K562 (cell line): ENCODE data around the gene SLC32A1. TPM values are rescaled to one million over a fixed set of nuclear protein-coding genes. Genes with fewer than 3 reads are reported as not detected.
A peak's percentile ranks its signal among the peaks of the same experiment; 100 is the strongest.

Experiments used
- BRF1 ChIP-seq: IDR thresholded peaks from 3 replicates; pipeline ENCODE4 v1.6.1; 2011; ENCODE audit warnings: borderline replicate concordance, mild to moderate bottlenecking; ENCODE audit not compliant: insufficient read length; ENCODE audit errors: extremely low read depth
- CSDE1 ChIP-seq, 2 experiments: fragments of 450-650 bp; IDR thresholded peaks; 2 replicates each; pipeline ENCODE4 v1.6.1; 2016; ENCODE audit warnings: mild to moderate bottlenecking in 1 of 2
- CTBP1 ChIP-seq: fragments of 450-650 bp; IDR thresholded peaks from 2 replicates; pipeline ENCODE4 v1.6.1; 2016; ENCODE audit warnings: borderline replicate concordance
- ELF4 ChIP-seq: fragments of 450-650 bp; formaldehyde crosslinking; IDR thresholded peaks from 2 replicates; pipeline ENCODE4 v1.4.0; 2022; ENCODE audit warnings: missing genetic modification characterization
- ERF ChIP-seq: fragments of 450-650 bp; formaldehyde crosslinking; IDR thresholded peaks from 2 replicates; pipeline ENCODE4 v1.4.0; 2020; ENCODE audit warnings: mild to moderate bottlenecking, mixed read lengths
- ETV6 ChIP-seq, 3 experiments: fragments of 150-350 bp in 1 of 3; sonication (generic) in 1 of 3; formaldehyde crosslinking in 1 of 3; IDR thresholded peaks; 2 replicates each; pipeline versions ENCODE4 v1.6.1 to v1.8.0; 2014 to 2022; ENCODE audit warnings: borderline replicate concordance in 2 of 3, low read depth in 2 of 3, antibody characterized with exemption in 1 of 3, low read length in 1 of 3, mild to moderate bottlenecking in 1 of 3, missing genetic modification reagents in 1 of 3
- FOXA1 ChIP-seq: fragments of 450-650 bp; IDR thresholded peaks from 2 replicates; pipeline ENCODE4 v1.6.1; 2016; ENCODE audit warnings: mild to moderate bottlenecking, borderline replicate concordance
- HCFC1 ChIP-seq: IDR thresholded peaks from 2 replicates; pipeline ENCODE4 v1.6.1; 2012; ENCODE audit warnings: low read depth, low read length, improper control_type of control experiment
- KLF1 ChIP-seq: fragments of 450-650 bp; IDR thresholded peaks from 2 replicates; pipeline ENCODE4 v1.6.1; 2016; ENCODE audit warnings: missing genetic modification characterization, missing compliant biosample characterization
- MCM3 ChIP-seq: fragments of 450-650 bp; IDR thresholded peaks from 2 replicates; pipeline ENCODE4 v1.6.1; 2016
- NEUROD1 ChIP-seq: fragments of 150-350 bp; IDR thresholded peaks from 2 replicates; pipeline ENCODE4 v1.6.1; 2014; ENCODE audit warnings: borderline replicate concordance, low read length, low read depth; ENCODE audit not compliant: partially characterized antibody
- POLR2G ChIP-seq: fragments of 200-400 bp; formaldehyde crosslinking; IDR thresholded peaks from 2 replicates; pipeline ENCODE4 v1.6.1; 2017; ENCODE audit warnings: low read depth, mild to moderate bottlenecking, antibody characterized with exemption, low read length, moderate library complexity
- PRPF4 ChIP-seq: fragments of 200-400 bp; formaldehyde crosslinking; IDR thresholded peaks from one replicate; pipeline ENCODE4 v1.6.1; 2017; ENCODE audit warnings: low read length, low read depth, mild to moderate bottlenecking; ENCODE audit not compliant: insufficient read depth, poor library complexity, severe bottlenecking
- SETDB1 ChIP-seq: IDR thresholded peaks from one replicate; pipeline ENCODE4 v1.6.1; 2012; ENCODE audit warnings: low read length, control low read depth, inconsistent platforms
- SMARCA4 ChIP-seq: fragments of 450-650 bp; IDR thresholded peaks from 2 replicates; pipeline ENCODE4 v1.6.1; 2016
- TCF3 ChIP-seq: sonication (generic); formaldehyde crosslinking; IDR thresholded peaks from 2 replicates; pipeline ENCODE4 v1.4.0; 2020; ENCODE audit warnings: mild to moderate bottlenecking, missing genetic modification reagents
- TRIM28 ChIP-seq: fragments of 450-650 bp; IDR thresholded peaks from 2 replicates; pipeline ENCODE4 v1.6.1; 2017
- ZBTB1 ChIP-seq: sonication (generic); formaldehyde crosslinking; IDR thresholded peaks from 2 replicates; pipeline ENCODE4 v1.8.1; 2023; ENCODE audit warnings: missing genetic modification reagents, low read depth, mild to moderate bottlenecking, borderline replicate concordance
- ZNF184 ChIP-seq: sonication (generic); formaldehyde crosslinking; IDR thresholded peaks from 2 replicates; pipeline ENCODE4 v1.5.0; 2020; ENCODE audit warnings: missing genetic modification reagents
- ZNF57 ChIP-seq: fragments of 450-650 bp; formaldehyde crosslinking; IDR thresholded peaks from 2 replicates; pipeline ENCODE4 v1.4.0; 2020; ENCODE audit warnings: mild to moderate bottlenecking, moderate library complexity
- polyA plus RNA-seq, 8 experiments: library from polyadenylated mRNA; depleted of rRNA in 4 of 8; stranded (reverse) in 5 of 8; unstranded in 3 of 8; fragments of >200 nt; fragmentation: Nextera tagmentation in 2 of 8; fragmentation: Illumina TruSeq in 1 of 8; extraction: Ambion mirVana in 2 of 8; extraction: Trizol in 1 of 8; gene quantifications; 2 replicates each; pipeline versions ENCODE4 v1.2.1 to v1.2.3, GENCODE V29; 2011 to 2014; ENCODE audit warnings: inconsistent platforms in 1 of 8, missing spikeins in 1 of 8
- total RNA-seq, 7 experiments: library from RNA; depleted of rRNA in 6 of 7; stranded (reverse); fragments of >200 nt in 6 of 7; fragmentation: Illumina TruSeq in 2 of 7; extraction: Trizol in 2 of 7; gene quantifications; 2 replicates each; pipeline versions ENCODE4 v1.2.1 to v1.2.3, GENCODE V29; 2011 to 2021; ENCODE audit warnings: low replicate concordance in 1 of 7
- TF ChIP-seq, protein P1 (sequence below): fragments of 450-650 bp; formaldehyde crosslinking; IDR thresholded peaks from 2 replicates; pipeline ENCODE4 v1.4.0; 2020; ENCODE audit warnings: mild to moderate bottlenecking, moderate library complexity
- TF ChIP-seq, protein P2 (sequence below), 3 experiments: fragments of 200-800 bp in 1 of 3; fragments of 250-450 bp in 1 of 3; fragments of 450-650 bp in 1 of 3; sonication (Bioruptor Pico) in 1 of 3; sonication (Bioruptor generic) in 1 of 3; formaldehyde crosslinking in 1 of 3; IDR thresholded peaks; 2 replicates each; pipeline versions ENCODE4 v1.6.1 to v1.8.0; 2016 to 2022; ENCODE audit warnings: mild to moderate bottlenecking in 2 of 3, missing genetic modification characterization in 2 of 3, missing compliant biosample characterization in 1 of 3, moderate library complexity in 1 of 3

SLC32A1 gene
- total and polyA plus RNA-seq, 9 of the 15 experiments (the other 6 are each of a cell fraction or from before 2014, with no cell fraction given), result not detected

DNA sequence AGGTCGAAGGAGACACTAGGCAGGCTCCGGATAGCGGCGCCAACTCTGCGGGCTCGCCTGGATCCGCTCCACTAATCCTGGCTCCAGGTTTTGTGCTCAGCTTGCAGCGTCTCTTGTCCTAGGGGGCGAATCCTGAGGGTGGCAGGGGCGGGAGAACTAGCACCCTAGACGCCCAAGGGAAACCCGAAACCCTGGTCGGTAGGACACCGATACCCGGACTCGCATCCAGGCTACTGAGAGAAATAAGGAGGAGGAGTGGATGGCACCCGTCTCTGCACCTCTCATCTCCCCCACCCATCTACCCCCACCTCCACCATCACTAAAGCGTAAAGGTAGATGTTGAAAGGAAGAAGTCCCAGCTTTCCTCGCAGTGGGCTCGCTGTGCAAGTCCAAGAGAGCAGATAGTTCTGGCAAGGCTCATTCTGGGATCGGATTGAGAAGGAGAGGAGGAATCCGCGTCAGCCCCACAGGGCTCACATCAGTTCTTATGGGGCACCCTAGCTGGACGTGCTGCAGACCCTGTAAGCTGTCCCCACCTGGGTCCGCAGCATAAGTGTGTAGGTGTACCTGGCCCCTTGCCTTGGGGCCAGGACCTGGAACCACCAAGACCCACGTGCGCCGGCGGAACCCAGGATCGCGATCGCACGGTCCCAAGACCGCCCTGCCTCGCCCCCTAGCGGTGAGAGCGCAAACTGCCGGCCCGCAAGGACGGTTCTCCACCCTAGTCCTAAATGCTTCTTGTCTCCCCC is 6.9 kb downstream of the SLC32A1 start (continued):
- TF ChIP-seq MCM3, result no peak
- no peak for TF ChIP-seq ZBTB1 (CRISPR knock-in tag)
- peak; percentile 18; the same call in 1 of the 2 replicates for TF ChIP-seq HCFC1
- TF ChIP-seq SETDB1, result no peak
- TF ChIP-seq ELF4, result no peak
- TF ChIP-seq TCF3 (CRISPR knock-in tag), result no peak
- TF ChIP-seq, protein P1, sequence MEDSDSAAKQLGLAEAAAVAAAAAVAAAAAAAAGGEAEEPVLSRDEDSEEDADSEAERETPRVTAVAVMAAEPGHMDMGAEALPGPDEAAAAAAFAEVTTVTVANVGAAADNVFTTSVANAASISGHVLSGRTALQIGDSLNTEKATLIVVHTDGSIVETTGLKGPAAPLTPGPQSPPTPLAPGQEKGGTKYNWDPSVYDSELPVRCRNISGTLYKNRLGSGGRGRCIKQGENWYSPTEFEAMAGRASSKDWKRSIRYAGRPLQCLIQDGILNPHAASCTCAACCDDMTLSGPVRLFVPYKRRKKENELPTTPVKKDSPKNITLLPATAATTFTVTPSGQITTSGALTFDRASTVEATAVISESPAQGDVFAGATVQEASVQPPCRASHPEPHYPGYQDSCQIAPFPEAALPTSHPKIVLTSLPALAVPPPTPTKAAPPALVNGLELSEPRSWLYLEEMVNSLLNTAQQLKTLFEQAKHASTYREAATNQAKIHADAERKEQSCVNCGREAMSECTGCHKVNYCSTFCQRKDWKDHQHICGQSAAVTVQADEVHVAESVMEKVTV (CRISPR knock-in tag), result 0 out of 2 replicates have a peak, but pooled peaks have one; percentile 24
- no peak for TF ChIP-seq ZNF184 (CRISPR knock-in tag)
- no peak for TF ChIP-seq ZNF57 (CRISPR knock-in tag)
- TF ChIP-seq BRF1, result no peak
- TF ChIP-seq PRPF4, result no peak
- TF ChIP-seq SMARCA4, result no peak
- TF ChIP-seq, protein P2, sequence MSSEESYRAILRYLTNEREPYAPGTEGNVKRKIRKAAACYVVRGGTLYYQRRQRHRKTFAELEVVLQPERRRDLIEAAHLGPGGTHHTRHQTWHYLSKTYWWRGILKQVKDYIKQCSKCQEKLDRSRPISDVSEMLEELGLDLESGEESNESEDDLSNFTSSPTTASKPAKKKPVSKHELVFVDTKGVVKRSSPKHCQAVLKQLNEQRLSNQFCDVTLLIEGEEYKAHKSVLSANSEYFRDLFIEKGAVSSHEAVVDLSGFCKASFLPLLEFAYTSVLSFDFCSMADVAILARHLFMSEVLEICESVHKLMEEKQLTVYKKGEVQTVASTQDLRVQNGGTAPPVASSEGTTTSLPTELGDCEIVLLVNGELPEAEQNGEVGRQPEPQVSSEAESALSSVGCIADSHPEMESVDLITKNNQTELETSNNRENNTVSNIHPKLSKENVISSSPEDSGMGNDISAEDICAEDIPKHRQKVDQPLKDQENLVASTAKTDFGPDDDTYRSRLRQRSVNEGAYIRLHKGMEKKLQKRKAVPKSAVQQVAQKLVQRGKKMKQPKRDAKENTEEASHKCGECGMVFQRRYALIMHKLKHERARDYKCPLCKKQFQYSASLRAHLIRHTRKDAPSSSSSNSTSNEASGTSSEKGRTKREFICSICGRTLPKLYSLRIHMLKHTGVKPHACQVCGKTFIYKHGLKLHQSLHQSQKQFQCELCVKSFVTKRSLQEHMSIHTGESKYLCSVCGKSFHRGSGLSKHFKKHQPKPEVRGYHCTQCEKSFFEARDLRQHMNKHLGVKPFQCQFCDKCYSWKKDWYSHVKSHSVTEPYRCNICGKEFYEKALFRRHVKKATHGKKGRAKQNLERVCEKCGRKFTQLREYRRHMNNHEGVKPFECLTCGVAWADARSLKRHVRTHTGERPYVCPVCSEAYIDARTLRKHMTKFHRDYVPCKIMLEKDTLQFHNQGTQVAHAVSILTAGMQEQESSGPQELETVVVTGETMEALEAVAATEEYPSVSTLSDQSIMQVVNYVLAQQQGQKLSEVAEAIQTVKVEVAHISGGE (CRISPR knock-in tag; IDR thresholded peaks at IDR 0.05), result no peak
- no peak for TF ChIP-seq ETV6 (IDR thresholded peaks at IDR 0.05; ENCODE audit: borderline replicate concordance in 1 of 2, low read depth in 2 of 2, low read length in 1 of 2)
- no peak for TF ChIP-seq ETV6 (CRISPR knock-in tag; IDR thresholded peaks at IDR 0.05; ENCODE audit: borderline replicate concordance)
- peak; percentile 15; the same call in 1 of the 2 replicates for TF ChIP-seq CTBP1
- no peak for TF ChIP-seq TRIM28
- no peak for TF ChIP-seq FOXA1
- TF ChIP-seq ERF (CRISPR knock-in tag), result no peak
- TF ChIP-seq KLF1 (tag), result no peak
- 0 out of 2 replicates have a peak, but pooled peaks have one; percentile 14 for TF ChIP-seq POLR2G
- TF ChIP-seq CSDE1 (IDR thresholded peaks at IDR 0.05), result no peak
- TF ChIP-seq NEUROD1, result peak; percentile 94
